ENCODE results near the gene SARNP. TPM values are rescaled to one million over a fixed set of nuclear protein-coding genes. Genes with fewer than 3 reads are reported as not detected.

Gene SARNP
- polyA plus RNA-seq, 1 of the 3 experiments (the other 2 are of a cell fraction): 65.8 TPM

GRCh38 chr12:55809274-55809673 is 8.2 kb downstream of the SARNP start:
- WGBS (ENCODE audit: low lambda C conversion rate): 94% methylated on average over 5 of the region's 5 CpGs
- no peaks in the 10 kb centered on the region for H3K4me1 ChIP-seq (ENCODE audit: control insufficient read depth in 1 of 2, insufficient read depth in 2 of 2, low read depth in 1 of 2, low read length in 1 of 2)
- H4K20me1 ChIP-seq (ENCODE audit: insufficient read depth): peaks cover 78% of the 10 kb centered on the region
- peaks cover 5% of the 10 kb centered on the region for H3F3A ChIP-seq (replicated peaks; ENCODE audit: insufficient read depth)
- no peak overlapping the region for H3K4me3 ChIP-seq (ENCODE audit: low read depth in 2 of 2, low read length in 1 of 2)
- no peak overlapping the region for H3K27ac ChIP-seq (ENCODE audit: low read depth in 2 of 2, low read length in 1 of 2)
- peaks cover 3 to 46% of the 10 kb centered on the region in 2 experiments for H3K36me3 ChIP-seq (replicated peaks in 1 of 2; ENCODE audit: control insufficient read depth in 1 of 2, insufficient read depth in 2 of 2, low read length in 1 of 2)
- ChIA-PET POLR2A (interaction anchor here (0.7 to 1.3 kb wide), 2 partner anchors 9 to 529 kb away, joined by 3 to 4 read pairs; partner anchors contain the start of gene ORMDL2), CTCF (interaction anchor here (0.8 to 15.0 kb wide), 7 partner anchors 8 to 131 kb away, joined by 3 to 105 read pairs (median 4); partner anchors contain the start of gene SARNP)
- peaks cover 100% of the 10 kb centered on the region for H3K79me2 ChIP-seq (ENCODE audit: insufficient read depth)
- no peaks in the 10 kb centered on the region for H3K9me3 ChIP-seq
- H3K9ac ChIP-seq: no peak overlapping the region
- no peak overlapping the region for H3K4me2 ChIP-seq
- H3K27me3 ChIP-seq (ENCODE audit: insufficient read depth): no peaks in the 10 kb centered on the region
- DNase-seq: no peak
- H3K9me2 ChIP-seq: no peaks in the 10 kb centered on the region
- TF ChIP-seq RFX5 (IDR thresholded peaks at IDR 0.05; ENCODE audit: low read length) (no peak), USF2 (IDR thresholded peaks at IDR 0.05; ENCODE audit: borderline replicate concordance, low read depth, low read length) (no peak), USF1 (IDR thresholded peaks at IDR 0.05; ENCODE audit: borderline replicate concordance, low read depth) (no peak), EZH2phosphoT487 (IDR thresholded peaks at IDR 0.05; ENCODE audit: borderline replicate concordance, low read depth) (no peak), CTCF (IDR thresholded peaks at IDR 0.05) (no peak), REST (IDR thresholded peaks at IDR 0.05; ENCODE audit: low read depth, low read length) (no peak), EP300 (IDR thresholded peaks at IDR 0.05; ENCODE audit: borderline replicate concordance in 1 of 2, low read depth in 1 of 2, low read length in 1 of 2) (no peak)
- no peak overlapping the region for H2AFZ ChIP-seq (ENCODE audit: low read depth)

- H3K27me3 ChIP-seq (ENCODE audit: insufficient read depth): no peaks in the 10 kb centered on the region
- POLR2A ChIA-PET: no interaction called here
- no peaks in the 10 kb centered on the region for H3K4me1 ChIP-seq (ENCODE audit: control insufficient read depth in 1 of 2, insufficient read depth in 2 of 2, low read depth in 1 of 2, low read length in 1 of 2)
- H4K20me1 ChIP-seq (ENCODE audit: insufficient read depth): peaks cover 66% of the 10 kb centered on the region
- H3K36me3 ChIP-seq (replicated peaks in 1 of 2; ENCODE audit: control insufficient read depth in 1 of 2, insufficient read depth in 2 of 2, low read length in 1 of 2): peaks cover 10 to 54% of the 10 kb centered on the region in 2 experiments
- no peak for DNase-seq
- WGBS (ENCODE audit: low lambda C conversion rate): 96% methylated on average over 8 of the region's 8 CpGs
- CTCF ChIA-PET: interaction anchor here (0.6 to 3.4 kb wide), 4 partner anchors 11 to 151 kb away, joined by 3 to 14 read pairs (median 4); no protein-coding TSS in a partner anchor
- no peaks in the 10 kb centered on the region for H3K9me3 ChIP-seq
- H3K9me2 ChIP-seq: no peaks in the 10 kb centered on the region
- no peak overlapping the region for H3K4me2 ChIP-seq
- no peak overlapping the region for H3K9ac ChIP-seq
- H3F3A ChIP-seq (replicated peaks; ENCODE audit: insufficient read depth): peaks cover 5% of the 10 kb centered on the region
- H3K79me2 ChIP-seq (ENCODE audit: insufficient read depth): peaks cover 98% of the 10 kb centered on the region
- H3K27ac ChIP-seq (ENCODE audit: low read depth in 2 of 2, low read length in 1 of 2): no peak overlapping the region
- H3K4me3 ChIP-seq (ENCODE audit: low read depth in 2 of 2, low read length in 1 of 2): no peak overlapping the region
- H2AFZ ChIP-seq (ENCODE audit: low read depth): no peak overlapping the region
- no peak for TF ChIP-seq FOXJ3 (CRISPR knock-in tag; IDR thresholded peaks at IDR 0.05)
- no peak for TF ChIP-seq ELF1 (IDR thresholded peaks at IDR 0.05)
- TF ChIP-seq USF1 (IDR thresholded peaks at IDR 0.05; ENCODE audit: borderline replicate concordance, low read depth): no peak
- TF ChIP-seq EZH2phosphoT487 (IDR thresholded peaks at IDR 0.05; ENCODE audit: borderline replicate concordance, low read depth): no peak
- TF ChIP-seq REST (IDR thresholded peaks at IDR 0.05; ENCODE audit: low read depth, low read length): no peak
- no peak for TF ChIP-seq PBX3 (IDR thresholded peaks at IDR 0.05)
- no peak for TF ChIP-seq POLR2AphosphoS5 (IDR thresholded peaks at IDR 0.05; ENCODE audit: low read depth, low read length)
Measured at GRCh38 chr12:55806982-55807381, 10.5 kb downstream of the SARNP start.

Data from SK-N-SH (cell line).